HCT116 (cell line): ENCODE measurements around the gene ATP6AP1. TPM values are rescaled to one million over a fixed set of nuclear protein-coding genes. Genes with fewer than 3 reads are reported as not detected.

Source experiments
- ATAC-seq: fragments of 200-7000 bp; cut with Tn5 transposase; 2 replicates; pipeline ENCODE4 v1.9.1; 2020; ENCODE audit warnings: mild to moderate bottlenecking, moderate library complexity
- BruUV-seq: library from RNA; stranded (reverse); fragments of 400-500 nt; replicated peaks from 2 replicates; lab custom pipeline; 2021; lab: Mats Ljungman, UMichigan
- CTCF ChIA-PET: fragments of 300-600 bp; sonication (Branson Sonifier 250); formaldehyde crosslinking; loops from one replicate; lab custom pipeline; 2021; ENCODE audit warnings: antibody characterized with exemption; lab: Charles Lee
- POLR2A ChIA-PET: fragments of 300-600, 350-600 bp; sonication (Branson Sonifier 250); formaldehyde crosslinking; loops from one replicate; lab custom pipeline; 2021; ENCODE audit warnings: antibody characterized with exemption; lab: Charles Lee
- RAD21 ChIA-PET, 2 experiments: fragments of 300-600 bp; sonication (Branson Sonifier 250); formaldehyde crosslinking; loops; one replicate each; lab custom pipeline; 2023; ENCODE audit warnings: low total read pairs in 2 of 2; ENCODE audit not compliant: uncharacterized antibody in 2 of 2, unreplicated experiment in 2 of 2, low non-redundant PET in 1 of 2; lab: Charles Lee
- DNase-seq: peaks from one replicate; pipeline ENCODE4 v3.0.0-alpha.2; 2010; ENCODE audit warnings: low read depth, low spot score
- H2AFZ ChIP-seq: fragments of 200-600 bp; shearing (Covaris generic), sonication (generic); 2 replicates; pipeline ENCODE4 v1.6.1; 2017; ENCODE audit warnings: low read depth, mixed run types, mixed read lengths, antibody characterized with exemption, low read length; ENCODE audit not compliant: poor library complexity, severe bottlenecking
- H3K27ac ChIP-seq: 2 replicates; pipeline ENCODE4 v1.5.1; 2012; ENCODE audit warnings: low read depth, low read length
- H3K27me3 ChIP-seq: fragments of 200-600 bp; sonication (generic); 2 replicates; pipeline ENCODE4 v1.6.1; 2016; ENCODE audit warnings: mixed run types, low read length, mixed read lengths; ENCODE audit not compliant: insufficient read depth
- H3K36me3 ChIP-seq, 2 experiments: fragments of 200-500 bp in 1 of 2; fragments of 200-600 bp in 1 of 2; sonication (Bioruptor generic) in 1 of 2; sonication (generic) in 1 of 2; 2 replicates each; pipeline versions ENCODE4 v1.5.1 to v1.6.1; 2014 to 2016; ENCODE audit warnings: low read length in 2 of 2, inconsistent platforms in 1 of 2, mixed read lengths in 1 of 2, mixed run types in 1 of 2; ENCODE audit not compliant: insufficient read depth in 2 of 2, control insufficient read depth in 1 of 2
- H3K4me1 ChIP-seq, 2 experiments: fragments of 200-600 bp in 1 of 2; sonication (generic) in 1 of 2; 2 replicates each; pipeline versions ENCODE4 v1.5.1 to v1.6.1; 2012 to 2017; ENCODE audit warnings: low read length in 2 of 2, inconsistent platforms in 1 of 2, mild to moderate bottlenecking in 1 of 2, mixed read lengths in 1 of 2, mixed run types in 1 of 2, moderate library complexity in 1 of 2; ENCODE audit not compliant: insufficient read depth in 2 of 2, control insufficient read depth in 1 of 2
- H3K4me2 ChIP-seq: fragments of 200-600 bp; sonication (generic); 2 replicates; pipeline ENCODE4 v1.6.1; 2017; ENCODE audit warnings: mixed run types, low read length, mixed read lengths
- H3K4me3 ChIP-seq, 2 experiments: fragments of 200-600 bp in 1 of 2; sonication (generic) in 1 of 2; replicated peaks in 1 of 2; 2 replicates each; pipeline ENCODE4 v1.5.1; 2011 to 2016; ENCODE audit warnings: low read length in 2 of 2, control low read depth in 1 of 2, low read depth in 1 of 2, mild to moderate bottlenecking in 1 of 2, mixed read lengths in 1 of 2, mixed run types in 1 of 2
- H3K79me2 ChIP-seq: fragments of 200-600 bp; sonication (generic); 2 replicates; pipeline ENCODE4 v1.6.1; 2017; ENCODE audit warnings: mild to moderate bottlenecking, mixed run types, low read length, moderate library complexity, mixed read lengths; ENCODE audit not compliant: insufficient read depth
- H3K9ac ChIP-seq: fragments of 200-600 bp; sonication (generic); 2 replicates; pipeline ENCODE4 v1.6.1; 2016; ENCODE audit warnings: low read length, mixed read lengths
- H3K9me2 ChIP-seq: fragments of 200-600 bp; sonication (generic), shearing (Covaris generic); 2 replicates; pipeline ENCODE4 v1.6.1; 2017; ENCODE audit warnings: mixed run types, mild to moderate bottlenecking, moderate library complexity; ENCODE audit not compliant: insufficient read depth
- H3K9me3 ChIP-seq, 2 experiments: fragments of 200-500 bp in 1 of 2; fragments of 200-600 bp in 1 of 2; sonication (Bioruptor generic) in 1 of 2; sonication (generic) in 1 of 2; 2 replicates each; pipeline ENCODE4 v1.6.1; 2014 to 2017; ENCODE audit warnings: low read length in 2 of 2, mixed read lengths in 2 of 2, inconsistent platforms in 1 of 2, low read depth in 1 of 2, mild to moderate bottlenecking in 1 of 2, mixed run types in 1 of 2, moderate library complexity in 1 of 2; ENCODE audit not compliant: control insufficient read depth in 1 of 2, insufficient read depth in 1 of 2
- H4K20me1 ChIP-seq: fragments of 200-600 bp; sonication (generic), shearing (Covaris generic); 2 replicates; pipeline ENCODE4 v1.6.1; 2017; ENCODE audit warnings: mixed run types, mild to moderate bottlenecking, moderate library complexity; ENCODE audit not compliant: insufficient read depth
- CTCF ChIP-seq, 3 experiments: fragments of 200-600 bp in 1 of 3; sonication (generic) in 1 of 3; IDR thresholded peaks in 2 of 3; conservative IDR thresholded peaks in 1 of 3; 2 replicates each; pipeline ENCODE4 v1.5.1; 2012 to 2017; ENCODE audit warnings: low read depth in 2 of 3, low read length in 2 of 3, antibody characterized with exemption in 1 of 3, borderline replicate concordance in 1 of 3, control low read depth in 1 of 3, mild to moderate bottlenecking in 1 of 3, mixed read lengths in 1 of 3, mixed run types in 1 of 3, moderate library complexity in 1 of 3; ENCODE audit not compliant: insufficient read depth in 1 of 3
- RAD21 ChIP-seq: IDR thresholded peaks from 2 replicates; pipeline ENCODE4 v1.6.1; 2012; ENCODE audit warnings: low read depth, mild to moderate bottlenecking
- ZNF274 ChIP-seq: fragments of 200-500 bp; sonication (Bioruptor generic); IDR thresholded peaks from 2 replicates; pipeline ENCODE4 v1.6.1; 2014; ENCODE audit warnings: mild to moderate bottlenecking, low read depth, low read length, inconsistent platforms
- intact Hi-C: fragments of 100-400 bp; cut with micrococcal nuclease; formaldehyde crosslinking; loops from 2 replicates; pipeline ENCODE4 v1.10.0; 2022
- total RNA-seq: library from RNA; stranded (reverse); gene quantifications from one replicate; pipeline ENCODE4 v1.2.1, GENCODE V29; 2021; ENCODE audit not compliant: unreplicated experiment

Gene ATP6AP1
- total RNA-seq, 1 experiment from 2014 or later, result 53.4 TPM

- ATAC-seq, result no peak
- Histone ChIP-seq H3K9me3 (no peaks in the 10 kb centered on the region), H3K79me2 (peaks cover 15% of the 10 kb centered on the region), H3K27ac (peak overlapping the region; percentile 26; the same call in 1 of the 2 replicates), H3K9ac (no peak overlapping the region), H3K36me3 (peaks cover 0 to 10% of the 10 kb centered on the region in 2 experiments; a peak in 1 of 4 replicates), H3K9me2 (no peaks in the 10 kb centered on the region), H4K20me1 (no peaks in the 10 kb centered on the region), H3K4me3 (no peak overlapping the region; a peak in 1 of 4 replicates), H3K27me3 (no peaks in the 10 kb centered on the region), H3K4me2 (peak overlapping the region; percentile 74; the same call in 1 of the 2 replicates), H3K4me1 (peaks cover 9 to 32% of the 10 kb centered on the region in 2 experiments), H2AFZ (no peak overlapping the region)
- ChIA-PET RAD21 (no interaction called here), CTCF (no interaction called here), POLR2A (no interaction called here)
- TF ChIP-seq CTCF (IDR thresholded peaks at IDR 0.05 in 2 of 3, conservative IDR thresholded peaks at IDR 0.05 in 1 of 3; ENCODE audit: borderline replicate concordance in 1 of 3, insufficient read depth in 1 of 3, low read depth in 2 of 3, low read length in 2 of 3), result no peak
- TF ChIP-seq RAD21, result no peak
- no peak for TF ChIP-seq ZNF274
- no TSS peak for BruUV-seq
- intact Hi-C loops, result no loop called here
- DNase-seq, result no peak
Observed at GRCh38 chrX:154484255-154485149, 56.0 kb downstream of the ATP6AP1 start.
